Parathyroid adenoma (tissue), 2 donors: ENCODE data around the gene SMOC1.

Source experiments
- H2AFZ ChIP-seq: fragments of 300-600 bp; sonication (generic); one replicate; pipeline ENCODE4 v1.7.0; 2017; ENCODE audit warnings: antibody characterized with exemption, mild to moderate bottlenecking
- H3K27ac ChIP-seq: fragments of 300-600 bp; sonication (generic); one replicate; pipeline ENCODE4 v1.7.0; 2017
- H3K27me3 ChIP-seq: fragments of 300-600 bp; sonication (generic); one replicate; pipeline ENCODE4 v1.7.0; 2017; ENCODE audit warnings: low read length; ENCODE audit not compliant: control insufficient read depth, insufficient read depth
- H3K36me3 ChIP-seq: fragments of 300-600 bp; sonication (generic); one replicate; pipeline ENCODE4 v1.7.0; 2017; ENCODE audit warnings: low read length; ENCODE audit not compliant: control insufficient read depth, insufficient read depth
- H3K4me1 ChIP-seq: fragments of 300-600 bp; sonication (generic); one replicate; pipeline ENCODE4 v1.7.0; 2017; ENCODE audit warnings: control low read depth
- H3K4me2 ChIP-seq: fragments of 300-600 bp; sonication (generic); one replicate; pipeline ENCODE4 v1.7.0; 2017; ENCODE audit warnings: low read length
- H3K4me3 ChIP-seq: fragments of 300-600 bp; sonication (generic); one replicate; pipeline ENCODE4 v1.7.0; 2017; ENCODE audit warnings: low read depth, low read length
- H3K79me2 ChIP-seq: fragments of 300-600 bp; sonication (generic); one replicate; pipeline ENCODE4 v1.7.0; 2017; ENCODE audit warnings: control low read depth
- H3K9ac ChIP-seq: fragments of 300-600 bp; sonication (generic); one replicate; pipeline ENCODE4 v1.7.0; 2017; ENCODE audit warnings: mild to moderate bottlenecking
- H3K9me3 ChIP-seq: fragments of 300-600 bp; sonication (generic); one replicate; pipeline ENCODE4 v1.7.0; 2017; ENCODE audit warnings: low read length; ENCODE audit not compliant: control insufficient read depth
- CTCF ChIP-seq: fragments of 300-600 bp; sonication (generic); IDR thresholded peaks from one replicate; pipeline ENCODE4 v1.7.0; 2017; ENCODE audit warnings: antibody characterized with exemption, mild to moderate bottlenecking
- donor health status: primary hyperparathyroidism.

The SMOC1 gene

DNA sequence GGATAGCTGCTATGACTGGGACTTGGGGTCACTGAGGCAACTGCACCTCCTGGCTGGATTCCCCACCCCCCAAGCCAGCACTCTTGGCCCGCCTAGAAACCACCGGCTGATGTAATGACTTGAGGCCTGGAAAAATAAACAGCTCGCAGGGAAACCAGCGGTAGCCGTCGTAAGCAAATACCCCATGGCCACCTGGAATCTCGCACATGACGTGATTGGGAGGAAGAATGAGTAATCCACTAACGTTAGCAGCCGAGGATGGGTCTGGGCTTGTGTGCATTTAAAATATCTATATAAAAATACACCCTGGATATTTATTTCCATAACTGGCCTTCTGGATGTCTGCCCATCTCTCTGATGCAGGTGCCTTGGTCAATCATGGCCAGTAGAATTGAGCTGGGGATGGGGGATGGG is 120.1 kb downstream of the SMOC1 start:
- TF ChIP-seq CTCF, result no peak
- Histone ChIP-seq H3K79me2 (no peaks in the 10 kb centered on the region), H3K4me1 (no peaks in the 10 kb centered on the region), H3K4me3 (no peak overlapping the region), H3K9ac (no peak overlapping the region), H2AFZ (no peak overlapping the region), H3K27me3 (no peaks in the 10 kb centered on the region), H3K4me2 (no peak overlapping the region), H3K36me3 (no peaks in the 10 kb centered on the region), H3K27ac (no peak overlapping the region), H3K9me3 (no peaks in the 10 kb centered on the region)

DNA sequence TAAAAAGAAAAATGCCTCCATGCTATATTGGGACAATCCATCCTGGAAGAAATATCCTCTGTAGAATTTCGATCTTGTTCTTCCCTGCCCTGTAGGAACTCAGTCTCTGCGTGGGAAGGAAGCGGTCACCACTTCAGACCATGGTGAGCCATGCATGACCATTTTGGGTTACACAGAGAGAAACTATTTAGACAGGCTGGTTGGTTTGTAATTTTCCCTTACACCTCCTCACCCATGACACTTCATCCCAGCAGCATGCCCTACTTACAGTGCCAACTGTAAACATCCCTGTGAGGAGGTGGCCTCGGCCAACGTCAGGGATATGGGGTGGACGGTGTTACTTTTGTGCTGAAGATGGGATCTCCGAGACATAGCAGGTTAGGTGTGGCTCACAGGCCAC is 121.4 kb downstream of the SMOC1 start:
- TF ChIP-seq CTCF, result no peak
- no peak overlapping the region for H2AFZ ChIP-seq
- H3K4me3 ChIP-seq, result no peak overlapping the region
- no peaks in the 10 kb centered on the region for H3K79me2 ChIP-seq
- no peaks in the 10 kb centered on the region for H3K27me3 ChIP-seq
- no peak overlapping the region for H3K9ac ChIP-seq
- H3K4me1 ChIP-seq, result no peaks in the 10 kb centered on the region
- H3K36me3 ChIP-seq, result no peaks in the 10 kb centered on the region
- H3K9me3 ChIP-seq, result no peaks in the 10 kb centered on the region
- no peak overlapping the region for H3K4me2 ChIP-seq
- H3K27ac ChIP-seq, result no peak overlapping the region

GRCh38 chr14:70002589-70003346 is 123.6 kb downstream of the SMOC1 start:
- H3K4me2 ChIP-seq, result no peak overlapping the region
- no peaks in the 10 kb centered on the region for H3K79me2 ChIP-seq
- no peak overlapping the region for H2AFZ ChIP-seq
- no peak overlapping the region for H3K9ac ChIP-seq
- H3K4me3 ChIP-seq, result no peak overlapping the region
- H3K36me3 ChIP-seq, result no peaks in the 10 kb centered on the region
- H3K27me3 ChIP-seq, result no peaks in the 10 kb centered on the region
- no peak overlapping the region for H3K27ac ChIP-seq
- H3K9me3 ChIP-seq, result no peaks in the 10 kb centered on the region
- H3K4me1 ChIP-seq, result no peaks in the 10 kb centered on the region
- no peak for TF ChIP-seq CTCF

DNA sequence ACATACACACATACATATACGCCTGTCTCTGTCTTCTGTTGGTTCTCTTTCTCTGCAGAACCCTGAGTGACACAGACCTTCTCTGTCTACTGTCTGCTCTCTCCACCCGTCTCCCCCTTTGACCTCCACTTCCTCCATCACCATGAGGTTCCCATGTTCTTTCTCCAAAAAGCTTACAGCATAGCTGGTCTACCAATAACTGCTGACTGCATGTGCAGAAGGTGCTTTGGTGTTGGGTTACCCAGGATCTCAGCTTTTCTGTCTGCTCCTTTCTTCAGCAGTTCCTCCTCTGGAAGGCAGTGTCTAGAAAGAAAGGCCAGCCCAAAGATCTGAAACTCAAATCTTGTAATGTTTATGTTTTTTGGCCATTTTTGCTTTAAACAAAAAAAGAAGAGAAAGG is 125.6 kb downstream of the SMOC1 start:
- Histone ChIP-seq H3K9ac (no peak overlapping the region), H3K4me3 (no peak overlapping the region), H3K4me2 (no peak overlapping the region), H3K36me3 (no peaks in the 10 kb centered on the region), H3K4me1 (no peaks in the 10 kb centered on the region), H2AFZ (no peak overlapping the region), H3K27ac (no peak overlapping the region), H3K9me3 (no peaks in the 10 kb centered on the region), H3K79me2 (no peaks in the 10 kb centered on the region), H3K27me3 (no peaks in the 10 kb centered on the region)
- no peak for TF ChIP-seq CTCF

DNA sequence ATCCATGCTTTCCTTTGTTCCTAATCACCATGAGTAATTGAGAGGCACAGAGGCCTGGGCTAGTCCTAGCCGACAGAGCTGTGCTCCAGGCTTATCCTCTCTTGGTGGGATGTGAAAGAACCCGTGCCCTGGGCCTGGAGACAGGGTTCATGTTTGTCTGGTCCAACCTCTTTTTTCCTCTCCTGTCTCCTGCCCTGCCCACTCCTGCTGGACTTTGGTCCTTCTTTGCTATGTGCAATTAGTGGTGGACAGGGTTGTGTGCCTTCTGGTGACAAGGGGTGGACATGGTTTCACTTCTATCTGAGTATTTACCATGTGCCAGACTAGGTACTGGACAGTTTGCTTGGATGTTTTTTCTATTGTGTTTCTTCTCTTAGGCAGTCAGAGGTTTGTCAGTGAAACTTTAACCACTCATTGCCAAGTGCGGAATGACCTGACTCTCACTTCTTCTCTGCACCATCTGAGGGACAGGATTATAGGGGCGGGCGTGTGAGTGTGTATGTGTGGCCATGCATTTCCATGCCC is 126.1 kb downstream of the SMOC1 start:
- no peak overlapping the region for H3K4me2 ChIP-seq
- no peak overlapping the region for H2AFZ ChIP-seq
- H3K4me3 ChIP-seq, result no peak overlapping the region
- H3K27ac ChIP-seq, result no peak overlapping the region
- H3K27me3 ChIP-seq, result no peaks in the 10 kb centered on the region
- H3K79me2 ChIP-seq, result no peaks in the 10 kb centered on the region
- H3K9me3 ChIP-seq, result no peaks in the 10 kb centered on the region
- no peaks in the 10 kb centered on the region for H3K36me3 ChIP-seq
- no peaks in the 10 kb centered on the region for H3K4me1 ChIP-seq
- no peak for TF ChIP-seq CTCF
- H3K9ac ChIP-seq, result no peak overlapping the region
